ENCODE results near the gene GAL3ST3.

- no peak for TF ChIP-seq CTCF (conservative IDR thresholded peaks at IDR 0.05; ENCODE audit: low read length)
- TF ChIP-seq EZH2phosphoT487 (IDR thresholded peaks at IDR 0.05; ENCODE audit: borderline replicate concordance, low read depth, low read length): no peak
Measured at GRCh38 chr11:66012946-66013761, 35.8 kb downstream of the GAL3ST3 start.
